ENCODE data around the gene KIF1C. TPM values are rescaled to one million over a fixed set of nuclear protein-coding genes. Genes with fewer than 3 reads are reported as not detected.

Gene KIF1C
- total and polyA plus RNA-seq, 9 of the 15 experiments (the other 6 are each of a cell fraction or from before 2014, with no cell fraction given), result 0.38 to 68.4 (median 25.1) TPM

- DNase-seq (ENCODE audit: extremely low read depth in 1 of 4, low spot score in 3 of 4) (no peak), FAIRE-seq (no peak), ATAC-seq (peak; percentile 18)
- H3K4me2 ChIP-seq (ENCODE audit: insufficient read depth, low read length), result peak overlapping the region; percentile 83
- peak overlapping the region; percentile 67 for H3K27ac ChIP-seq (ENCODE audit: extremely low read depth, low read depth, low read length)
- in situ Hi-C loops (cut with MboI) (no loop called here), intact Hi-C loops (cut with micrococcal nuclease) (no loop called here)
- ChIA-PET CTCF (ENCODE audit: low intra/inter-chr PET ratio) (no interaction called here), POLR2A (interaction anchor here (0.6 to 1.3 kb wide), 3 partner anchors 10 to 63 kb away, joined by 3 to 13 read pairs (median 4); no protein-coding TSS in a partner anchor)
- H3K79me2 ChIP-seq (ENCODE audit: control insufficient read depth, insufficient read depth, low read length), result peaks cover 16% of the 10 kb centered on the region
- H3K9me1 ChIP-seq (ENCODE audit: control insufficient read depth, insufficient read depth, low read length), result peaks cover 2% of the 10 kb centered on the region
- H2AFZ ChIP-seq (ENCODE audit: low read depth, low read length), result peak overlapping the region; percentile 66; the same call in 1 of the 2 replicates
- no peaks in the 10 kb centered on the region for H3K9me3 ChIP-seq (replicated peaks; ENCODE audit: control insufficient read depth, insufficient read depth, low read depth, low read length)
- H3K9ac ChIP-seq (ENCODE audit: insufficient read depth in 1 of 2, low read depth in 2 of 2, low read length in 2 of 2), result peak overlapping the region; percentile 68 to 95; a peak in 3 of 4 replicates
- no peaks in the 10 kb centered on the region for H3K27me3 ChIP-seq (ENCODE audit: control insufficient read depth in 2 of 2, insufficient read depth in 2 of 2, low read length in 2 of 2)
- no TSS peak for BruUV-seq (replicated peaks)
- 0% methylated on average over 5 of the region's 55 CpGs for WGBS (ENCODE audit: insufficient coverage, low coverage, missing lambda C conversion rate)
- peaks cover 27% of the 10 kb centered on the region; the same call in 2 of the 3 replicates for H3K36me3 ChIP-seq (ENCODE audit: control insufficient read depth, insufficient read depth, low read length)
- peak overlapping the region; percentile 74 for H3K4me3 ChIP-seq
- no peaks in the 10 kb centered on the region for H4K20me1 ChIP-seq (replicated peaks; ENCODE audit: control insufficient read depth, insufficient read depth, low read length)
- H3K4me1 ChIP-seq (replicated peaks in 1 of 2; ENCODE audit: control insufficient read depth in 2 of 2, insufficient read depth in 2 of 2, low read length in 2 of 2), result peaks cover 11 to 34% of the 10 kb centered on the region in 2 experiments; a peak in 3 of 5 replicates
- TF ChIP-seq XRCC3 (IDR thresholded peaks at IDR 0.05) (no peak), VEZF1 (CRISPR knock-in tag; IDR thresholded peaks at IDR 0.05) (peak; percentile 58), HNRNPH1 (optimal IDR thresholded peaks at IDR 0.05; ENCODE audit: low read depth, low read length) (no peak), ZNF239 (CRISPR knock-in tag; IDR thresholded peaks at IDR 0.05) (no peak), NCOA2 (IDR thresholded peaks at IDR 0.05; ENCODE audit: partially characterized antibody in 2 of 2) (no peak), RHOXF2B (CRISPR knock-in tag; conservative IDR thresholded peaks at IDR 0.05) (no peak), POLR2B (IDR thresholded peaks at IDR 0.05; ENCODE audit: low read depth, partially characterized antibody) (no peak), PTRF (tag; IDR thresholded peaks at IDR 0.05) (no peak), PCBP2 (IDR thresholded peaks at IDR 0.05; ENCODE audit: low read depth, low read length, poor library complexity, severe bottlenecking) (no peak), E2F1 (CRISPR knock-in tag; IDR thresholded peaks at IDR 0.05) (no peak)
- TF ChIP-seq, protein P1, sequence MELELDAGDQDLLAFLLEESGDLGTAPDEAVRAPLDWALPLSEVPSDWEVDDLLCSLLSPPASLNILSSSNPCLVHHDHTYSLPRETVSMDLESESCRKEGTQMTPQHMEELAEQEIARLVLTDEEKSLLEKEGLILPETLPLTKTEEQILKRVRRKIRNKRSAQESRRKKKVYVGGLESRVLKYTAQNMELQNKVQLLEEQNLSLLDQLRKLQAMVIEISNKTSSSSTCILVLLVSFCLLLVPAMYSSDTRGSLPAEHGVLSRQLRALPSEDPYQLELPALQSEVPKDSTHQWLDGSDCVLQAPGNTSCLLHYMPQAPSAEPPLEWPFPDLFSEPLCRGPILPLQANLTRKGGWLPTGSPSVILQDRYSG (tag; conservative IDR thresholded peaks at IDR 0.05; ENCODE audit: low read depth), result no peak
- TF ChIP-seq, protein P2, sequence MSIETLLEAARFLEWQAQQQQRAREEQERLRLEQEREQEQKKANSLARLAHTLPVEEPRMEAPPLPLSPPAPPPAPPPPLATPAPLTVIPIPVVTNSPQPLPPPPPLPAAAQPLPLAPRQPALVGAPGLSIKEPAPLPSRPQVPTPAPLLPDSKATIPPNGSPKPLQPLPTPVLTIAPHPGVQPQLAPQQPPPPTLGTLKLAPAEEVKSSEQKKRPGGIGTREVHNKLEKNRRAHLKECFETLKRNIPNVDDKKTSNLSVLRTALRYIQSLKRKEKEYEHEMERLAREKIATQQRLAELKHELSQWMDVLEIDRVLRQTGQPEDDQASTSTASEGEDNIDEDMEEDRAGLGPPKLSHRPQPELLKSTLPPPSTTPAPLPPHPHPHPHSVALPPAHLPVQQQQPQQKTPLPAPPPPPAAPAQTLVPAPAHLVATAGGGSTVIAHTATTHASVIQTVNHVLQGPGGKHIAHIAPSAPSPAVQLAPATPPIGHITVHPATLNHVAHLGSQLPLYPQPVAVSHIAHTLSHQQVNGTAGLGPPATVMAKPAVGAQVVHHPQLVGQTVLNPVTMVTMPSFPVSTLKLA (conservative IDR thresholded peaks at IDR 0.05), result peak in 1 of 2 experiments; percentile 5; a peak in 1 of 4 replicates
- TF ChIP-seq, protein P3, sequence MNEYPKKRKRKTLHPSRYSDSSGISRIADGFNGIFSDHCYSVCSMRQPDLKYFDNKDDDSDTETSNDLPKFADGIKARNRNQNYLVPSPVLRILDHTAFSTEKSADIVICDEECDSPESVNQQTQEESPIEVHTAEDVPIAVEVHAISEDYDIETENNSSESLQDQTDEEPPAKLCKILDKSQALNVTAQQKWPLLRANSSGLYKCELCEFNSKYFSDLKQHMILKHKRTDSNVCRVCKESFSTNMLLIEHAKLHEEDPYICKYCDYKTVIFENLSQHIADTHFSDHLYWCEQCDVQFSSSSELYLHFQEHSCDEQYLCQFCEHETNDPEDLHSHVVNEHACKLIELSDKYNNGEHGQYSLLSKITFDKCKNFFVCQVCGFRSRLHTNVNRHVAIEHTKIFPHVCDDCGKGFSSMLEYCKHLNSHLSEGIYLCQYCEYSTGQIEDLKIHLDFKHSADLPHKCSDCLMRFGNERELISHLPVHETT (CRISPR knock-in tag; conservative IDR thresholded peaks at IDR 0.05 in 1 of 2, IDR thresholded peaks at IDR 0.05 in 1 of 2), result no peak
Measured at GRCh38 chr17:4998027-4998731, 429 bp downstream of the KIF1C start.

Data from K562 (cell line).